HepG2 (cell line): ENCODE results near the gene TAF8. TPM values are rescaled to one million over a fixed set of nuclear protein-coding genes. Genes with fewer than 3 reads are reported as not detected.

Source experiments
- CCAR2 ChIP-seq: fragments of 200-400 bp; formaldehyde crosslinking; optimal IDR thresholded peaks from 2 replicates; pipeline ENCODE3; 2018; ENCODE audit warnings: low read depth, mild to moderate bottlenecking, low read length, moderate library complexity
- CSRNP1 ChIP-seq: sonication (generic); formaldehyde crosslinking; IDR thresholded peaks from 2 replicates; pipeline ENCODE4 v1.8.1; 2023; ENCODE audit warnings: mild to moderate bottlenecking, missing genetic modification reagents
- ELF3 ChIP-seq: IDR thresholded peaks from 2 replicates; pipeline ENCODE4 v1.6.1; 2016; ENCODE audit warnings: missing genetic modification reagents, missing compliant biosample characterization
- FIP1L1 ChIP-seq: fragments of 200-400 bp; formaldehyde crosslinking; IDR thresholded peaks from 2 replicates; pipeline ENCODE4 v1.6.1; 2018; ENCODE audit warnings: low read depth, mild to moderate bottlenecking, low read length, moderate library complexity, borderline replicate concordance; ENCODE audit not compliant: insufficient read depth
- FOXA1 ChIP-seq, 2 experiments: fragments of 450-650 bp in 1 of 2; sonication (generic) in 1 of 2; formaldehyde crosslinking in 1 of 2; IDR thresholded peaks; 2 replicates each; pipeline versions ENCODE4 v1.4.0 to v1.6.1; 2016 to 2020; ENCODE audit warnings: missing genetic modification reagents in 1 of 2
- HNF4A ChIP-seq: sonication (generic); formaldehyde crosslinking; IDR thresholded peaks from 2 replicates; pipeline ENCODE4 v1.4.0; 2020; ENCODE audit warnings: missing genetic modification reagents
- HOXA5 ChIP-seq: sonication (generic); formaldehyde crosslinking; IDR thresholded peaks from 2 replicates; pipeline ENCODE4 v1.4.0; 2020; ENCODE audit warnings: missing genetic modification reagents
- KLF9 ChIP-seq: IDR thresholded peaks from 2 replicates; pipeline ENCODE4 v1.6.1; 2016; ENCODE audit warnings: low read depth
- NFATC3 ChIP-seq: sonication (generic); formaldehyde crosslinking; IDR thresholded peaks from 2 replicates; pipeline ENCODE4 v1.5.1; 2020; ENCODE audit warnings: mild to moderate bottlenecking, missing genetic modification reagents
- PAWR ChIP-seq: sonication (generic); formaldehyde crosslinking; IDR thresholded peaks from 2 replicates; pipeline ENCODE4 v1.4.0; 2020; ENCODE audit warnings: missing genetic modification reagents, mild to moderate bottlenecking, borderline replicate concordance
- POLR2AphosphoS5 ChIP-seq: IDR thresholded peaks from 2 replicates; pipeline ENCODE4 v1.6.1; 2012; ENCODE audit warnings: low read depth, low read length
- SP1 ChIP-seq, 2 experiments: fragments of 450-650 bp in 1 of 2; sonication (generic) in 1 of 2; formaldehyde crosslinking in 1 of 2; IDR thresholded peaks; 2 replicates each; pipeline versions ENCODE4 v1.4.0 to v1.6.1; 2016 to 2020; ENCODE audit warnings: missing genetic modification reagents in 1 of 2
- ZNF101 ChIP-seq: sonication (generic); formaldehyde crosslinking; IDR thresholded peaks from 2 replicates; pipeline ENCODE4 v1.4.0; 2020; ENCODE audit warnings: mild to moderate bottlenecking, low read depth, missing genetic modification reagents, borderline replicate concordance
- ZNF709 ChIP-seq: sonication (generic); formaldehyde crosslinking; IDR thresholded peaks from 2 replicates; pipeline ENCODE4 v1.5.0; 2020; ENCODE audit warnings: mild to moderate bottlenecking, missing genetic modification reagents
- ZNF75D ChIP-seq: sonication (generic); formaldehyde crosslinking; IDR thresholded peaks from 2 replicates; pipeline ENCODE4 v1.8.1; 2023; ENCODE audit warnings: missing genetic modification reagents, mild to moderate bottlenecking, borderline replicate concordance
- polyA plus RNA-seq, 8 experiments: library from polyadenylated mRNA; depleted of rRNA in 3 of 8; stranded (reverse) in 7 of 8; unstranded in 1 of 8; fragments of >200 nt; fragmentation: Illumina TruSeq in 4 of 8; extraction: Trizol in 4 of 8; gene quantifications; 2 replicates each; pipeline versions ENCODE4 v1.2.1 to v1.2.3, GENCODE V29; 2011 to 2016; ENCODE audit warnings: low read depth in 4 of 8, missing spikeins in 1 of 8, mixed read lengths in 1 of 8; ENCODE audit not compliant: insufficient read depth in 1 of 8
- total RNA-seq, 5 experiments: library from RNA; depleted of rRNA; stranded (reverse); fragments of >200 nt; fragmentation: Illumina TruSeq; extraction: Trizol; gene quantifications; 2 replicates each; pipeline ENCODE4 v1.2.3, GENCODE V29; 2016; ENCODE audit warnings: low read depth in 1 of 5
- TF ChIP-seq, protein P1 (sequence below): sonication (generic); formaldehyde crosslinking; IDR thresholded peaks from 2 replicates; pipeline ENCODE4 v1.4.0; 2020; ENCODE audit warnings: missing genetic modification reagents
- TF ChIP-seq, protein P2 (sequence below): sonication (generic); formaldehyde crosslinking; conservative IDR thresholded peaks from 2 replicates; pipeline ENCODE4 v1.4.0; 2020; ENCODE audit warnings: mild to moderate bottlenecking, missing genetic modification reagents, moderate library complexity

Gene TAF8
- total and polyA plus RNA-seq, 2 of the 13 experiments (the other 11 are each of a cell fraction or from before 2014, with no cell fraction given), result 25.2 to 25.8 TPM

GRCh38 chr6:42050297-42051267 is at the start of gene TAF8 (continued):
- TF ChIP-seq CSRNP1 (CRISPR knock-in tag) (peak; percentile 97), ELF3 (CRISPR knock-in tag) (peak; percentile 32; the same call in 1 of the 2 replicates), FIP1L1 (no peak; the same call in 1 of the 2 replicates), ZNF75D (no peak), FOXA1 (IDR thresholded peaks at IDR 0.05) (no peak), FOXA1 (CRISPR knock-in tag; IDR thresholded peaks at IDR 0.05) (no peak; the same call in 1 of the 2 replicates), CCAR2 (no peak), PAWR (CRISPR knock-in tag) (peak; percentile 67; the same call in 1 of the 2 replicates), HOXA5 (CRISPR knock-in tag) (peak; percentile 91), NFATC3 (no peak), KLF9 (CRISPR knock-in tag) (no peak), ZNF101 (CRISPR knock-in tag) (no peak), HNF4A (peak; percentile 26; the same call in 1 of the 2 replicates), ZNF709 (CRISPR knock-in tag) (no peak), POLR2AphosphoS5 (peak; percentile 89), SP1 (IDR thresholded peaks at IDR 0.05) (no peak), SP1 (CRISPR knock-in tag; IDR thresholded peaks at IDR 0.05) (peak; percentile 64; the same call in 1 of the 2 replicates)
- TF ChIP-seq, protein P1, sequence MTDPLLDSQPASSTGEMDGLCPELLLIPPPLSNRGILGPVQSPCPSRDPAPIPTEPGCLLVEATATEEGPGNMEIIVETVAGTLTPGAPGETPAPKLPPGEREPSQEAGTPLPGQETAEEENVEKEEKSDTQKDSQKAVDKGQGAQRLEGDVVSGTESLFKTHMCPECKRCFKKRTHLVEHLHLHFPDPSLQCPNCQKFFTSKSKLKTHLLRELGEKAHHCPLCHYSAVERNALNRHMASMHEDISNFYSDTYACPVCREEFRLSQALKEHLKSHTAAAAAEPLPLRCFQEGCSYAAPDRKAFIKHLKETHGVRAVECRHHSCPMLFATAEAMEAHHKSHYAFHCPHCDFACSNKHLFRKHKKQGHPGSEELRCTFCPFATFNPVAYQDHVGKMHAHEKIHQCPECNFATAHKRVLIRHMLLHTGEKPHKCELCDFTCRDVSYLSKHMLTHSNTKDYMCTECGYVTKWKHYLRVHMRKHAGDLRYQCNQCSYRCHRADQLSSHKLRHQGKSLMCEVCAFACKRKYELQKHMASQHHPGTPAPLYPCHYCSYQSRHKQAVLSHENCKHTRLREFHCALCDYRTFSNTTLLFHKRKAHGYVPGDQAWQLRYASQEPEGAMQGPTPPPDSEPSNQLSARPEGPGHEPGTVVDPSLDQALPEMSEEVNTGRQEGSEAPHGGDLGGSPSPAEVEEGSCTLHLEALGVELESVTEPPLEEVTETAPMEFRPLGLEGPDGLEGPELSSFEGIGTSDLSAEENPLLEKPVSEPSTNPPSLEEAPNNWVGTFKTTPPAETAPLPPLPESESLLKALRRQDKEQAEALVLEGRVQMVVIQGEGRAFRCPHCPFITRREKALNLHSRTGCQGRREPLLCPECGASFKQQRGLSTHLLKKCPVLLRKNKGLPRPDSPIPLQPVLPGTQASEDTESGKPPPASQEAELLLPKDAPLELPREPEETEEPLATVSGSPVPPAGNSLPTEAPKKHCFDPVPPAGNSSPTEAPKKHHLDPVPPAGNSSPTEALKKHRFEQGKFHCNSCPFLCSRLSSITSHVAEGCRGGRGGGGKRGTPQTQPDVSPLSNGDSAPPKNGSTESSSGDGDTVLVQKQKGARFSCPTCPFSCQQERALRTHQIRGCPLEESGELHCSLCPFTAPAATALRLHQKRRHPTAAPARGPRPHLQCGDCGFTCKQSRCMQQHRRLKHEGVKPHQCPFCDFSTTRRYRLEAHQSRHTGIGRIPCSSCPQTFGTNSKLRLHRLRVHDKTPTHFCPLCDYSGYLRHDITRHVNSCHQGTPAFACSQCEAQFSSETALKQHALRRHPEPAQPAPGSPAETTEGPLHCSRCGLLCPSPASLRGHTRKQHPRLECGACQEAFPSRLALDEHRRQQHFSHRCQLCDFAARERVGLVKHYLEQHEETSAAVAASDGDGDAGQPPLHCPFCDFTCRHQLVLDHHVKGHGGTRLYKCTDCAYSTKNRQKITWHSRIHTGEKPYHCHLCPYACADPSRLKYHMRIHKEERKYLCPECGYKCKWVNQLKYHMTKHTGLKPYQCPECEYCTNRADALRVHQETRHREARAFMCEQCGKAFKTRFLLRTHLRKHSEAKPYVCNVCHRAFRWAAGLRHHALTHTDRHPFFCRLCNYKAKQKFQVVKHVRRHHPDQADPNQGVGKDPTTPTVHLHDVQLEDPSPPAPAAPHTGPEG (CRISPR knock-in tag), result peak; percentile 87
- TF ChIP-seq, protein P2, sequence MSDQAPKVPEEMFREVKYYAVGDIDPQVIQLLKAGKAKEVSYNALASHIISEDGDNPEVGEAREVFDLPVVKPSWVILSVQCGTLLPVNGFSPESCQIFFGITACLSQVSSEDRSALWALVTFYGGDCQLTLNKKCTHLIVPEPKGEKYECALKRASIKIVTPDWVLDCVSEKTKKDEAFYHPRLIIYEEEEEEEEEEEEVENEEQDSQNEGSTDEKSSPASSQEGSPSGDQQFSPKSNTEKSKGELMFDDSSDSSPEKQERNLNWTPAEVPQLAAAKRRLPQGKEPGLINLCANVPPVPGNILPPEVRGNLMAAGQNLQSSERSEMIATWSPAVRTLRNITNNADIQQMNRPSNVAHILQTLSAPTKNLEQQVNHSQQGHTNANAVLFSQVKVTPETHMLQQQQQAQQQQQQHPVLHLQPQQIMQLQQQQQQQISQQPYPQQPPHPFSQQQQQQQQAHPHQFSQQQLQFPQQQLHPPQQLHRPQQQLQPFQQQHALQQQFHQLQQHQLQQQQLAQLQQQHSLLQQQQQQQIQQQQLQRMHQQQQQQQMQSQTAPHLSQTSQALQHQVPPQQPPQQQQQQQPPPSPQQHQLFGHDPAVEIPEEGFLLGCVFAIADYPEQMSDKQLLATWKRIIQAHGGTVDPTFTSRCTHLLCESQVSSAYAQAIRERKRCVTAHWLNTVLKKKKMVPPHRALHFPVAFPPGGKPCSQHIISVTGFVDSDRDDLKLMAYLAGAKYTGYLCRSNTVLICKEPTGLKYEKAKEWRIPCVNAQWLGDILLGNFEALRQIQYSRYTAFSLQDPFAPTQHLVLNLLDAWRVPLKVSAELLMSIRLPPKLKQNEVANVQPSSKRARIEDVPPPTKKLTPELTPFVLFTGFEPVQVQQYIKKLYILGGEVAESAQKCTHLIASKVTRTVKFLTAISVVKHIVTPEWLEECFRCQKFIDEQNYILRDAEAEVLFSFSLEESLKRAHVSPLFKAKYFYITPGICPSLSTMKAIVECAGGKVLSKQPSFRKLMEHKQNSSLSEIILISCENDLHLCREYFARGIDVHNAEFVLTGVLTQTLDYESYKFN (CRISPR knock-in tag), result peak; percentile 55
